Bronchial smooth muscle cell (primary cell): ENCODE results near the gene SPPL3. TPM values are rescaled to one million over a fixed set of nuclear protein-coding genes. Genes with fewer than 3 reads are reported as not detected.

ENCODE experiments used
- total RNA-seq: library from RNA; depleted of rRNA; stranded (reverse); fragments of >200 nt; gene quantifications from 2 replicates; pipeline ENCODE4 v1.2.1, GENCODE V29; 2014

The SPPL3 gene
- 2.8 and 4.1 TPM in 2 replicates for total RNA-seq

DNA sequence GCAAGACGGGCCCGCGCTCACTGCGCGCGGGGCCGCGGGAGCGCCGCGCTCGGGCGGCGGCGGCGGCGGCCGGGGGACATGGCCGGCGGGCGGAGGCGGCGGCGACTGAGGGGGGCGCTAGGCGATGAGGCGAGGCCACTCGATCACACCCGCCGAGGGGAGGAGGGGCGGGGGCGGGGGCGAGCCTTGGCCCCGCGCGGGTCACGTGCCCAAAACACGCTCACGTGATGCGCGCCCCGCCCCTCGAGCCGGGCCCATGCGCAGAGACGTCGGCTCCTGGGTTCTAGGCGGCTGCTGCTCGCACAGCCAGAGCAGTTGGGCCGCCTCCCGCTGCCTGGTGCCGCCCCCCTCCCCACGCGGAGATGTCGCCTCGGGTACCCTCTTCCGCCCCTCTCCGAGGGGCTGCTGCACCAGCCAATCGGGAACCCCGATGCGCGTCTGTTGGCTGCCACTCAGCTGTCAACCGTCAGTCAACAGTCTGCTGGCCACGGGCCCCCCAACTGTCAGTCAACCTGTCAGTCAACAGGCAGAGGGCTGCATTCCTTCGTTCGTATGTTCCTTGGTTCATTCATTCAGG, at the start of gene SPPL3:
SPPL3 (minus strand) TSS at position 162 of the 577 bp plus-strand sequence. CDS start 491 bp downstream, outside the sequence.

DNA sequence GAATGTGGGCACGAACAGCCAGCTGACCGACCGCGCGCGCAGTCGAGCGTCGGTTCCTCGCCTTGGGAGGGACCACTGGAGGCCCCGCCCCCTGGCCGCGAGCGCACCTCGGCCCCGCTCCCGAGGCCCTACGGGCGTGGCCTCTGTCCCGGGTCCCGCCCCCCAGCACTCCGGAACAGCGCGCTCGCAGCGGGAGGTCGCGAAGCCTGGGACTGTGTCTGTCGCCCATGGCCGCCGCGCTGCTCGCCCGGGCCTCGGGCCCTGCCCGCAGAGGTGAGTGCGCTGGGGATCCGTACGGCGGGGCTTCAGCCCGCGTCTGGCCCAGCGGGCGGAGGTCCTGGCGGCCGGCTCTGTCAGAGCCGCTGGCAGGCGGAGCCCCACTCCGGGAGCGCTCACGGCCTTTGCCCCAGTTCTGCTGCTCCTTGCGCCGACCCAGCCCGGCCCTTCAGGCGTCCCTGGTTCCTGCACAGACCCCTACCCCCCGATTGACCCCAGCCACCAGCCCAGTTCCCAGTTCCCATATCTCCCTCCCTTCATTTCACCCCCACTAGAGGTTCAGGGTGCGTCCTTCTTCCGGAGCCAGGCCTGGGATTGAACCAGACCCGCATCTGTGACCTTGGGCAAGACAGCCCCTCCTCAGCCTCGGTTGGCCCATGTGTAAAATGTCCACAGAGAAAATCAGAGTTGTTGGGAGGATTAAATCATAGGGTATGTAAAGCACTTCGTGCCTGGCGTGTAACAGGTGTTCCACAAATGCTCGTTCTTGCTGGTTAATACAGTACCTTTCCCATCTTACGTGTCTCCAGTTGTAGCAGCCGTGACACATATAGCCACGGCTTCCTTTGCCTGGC, 178.3 kb downstream of the SPPL3 start, which contains the start of gene ACADS:
ACADS (plus strand) TSS at position 168 of the 851 bp plus-strand sequence; CDS start at position 228, 60 bp downstream.

Other genes with a start within 250 kb of the SPPL3 start
- 107 and 122 TPM in 2 replicates for gene MLEC, start 217.2 kb downstream of the SPPL3 start, total RNA-seq
- 24.3 and 26.6 TPM in 2 replicates for gene UNC119B, start 193.9 kb downstream of the SPPL3 start, total RNA-seq
- gene ACADS, start 178.5 kb downstream of the SPPL3 start, total RNA-seq, result 13.3 and 14.3 TPM in 2 replicates
- not detected in 2 replicates for gene HNF1A, start 74.2 kb upstream of the SPPL3 start, total RNA-seq
- gene C12orf43, start 112.1 kb upstream of the SPPL3 start, total RNA-seq, result 10.6 and 13.8 TPM in 2 replicates
- gene OASL, start 134.9 kb upstream of the SPPL3 start, total RNA-seq, result 0.17 and 0.47 TPM in 2 replicates
- gene P2RX7, start 228.5 kb upstream of the SPPL3 start, total RNA-seq, result 0.47 and 0.77 TPM in 2 replicates